Ishikawa (cell line): ENCODE data around the gene TRABD.

Source experiments
- CEBPB ChIP-seq: IDR thresholded peaks from 2 replicates; pipeline ENCODE4 v1.6.1; 2012
- CREB1 ChIP-seq: IDR thresholded peaks from 2 replicates; pipeline ENCODE4 v1.6.1; 2012; ENCODE audit warnings: low read depth
- EGR1 ChIP-seq: IDR thresholded peaks from 2 replicates; pipeline ENCODE4 v1.6.1; 2012
- EP300 ChIP-seq: IDR thresholded peaks from 2 replicates; pipeline ENCODE4 v1.6.1; 2012; ENCODE audit warnings: borderline replicate concordance
- FOXM1 ChIP-seq: IDR thresholded peaks from 2 replicates; pipeline ENCODE4 v1.6.1; 2012; ENCODE audit warnings: low read depth, borderline replicate concordance
- MAX ChIP-seq: IDR thresholded peaks from 2 replicates; pipeline ENCODE4 v1.6.1; 2012
- NFIC ChIP-seq: IDR thresholded peaks from 2 replicates; pipeline ENCODE4 v1.6.1; 2012
- RAD21 ChIP-seq: IDR thresholded peaks from 2 replicates; pipeline ENCODE4 v1.6.1; 2012; ENCODE audit warnings: low read depth
- REST ChIP-seq: IDR thresholded peaks from 2 replicates; pipeline ENCODE4 v1.6.1; 2012; ENCODE audit warnings: low read depth, mild to moderate bottlenecking
- TAF1 ChIP-seq: IDR thresholded peaks from 2 replicates; pipeline ENCODE4 v1.6.1; 2012; ENCODE audit warnings: low read depth, mild to moderate bottlenecking
- TCF12 ChIP-seq: IDR thresholded peaks from 2 replicates; pipeline ENCODE4 v1.6.1; 2012; ENCODE audit warnings: low read depth
- TEAD4 ChIP-seq: IDR thresholded peaks from 2 replicates; pipeline ENCODE4 v1.6.1; 2012
- YY1 ChIP-seq: IDR thresholded peaks from 2 replicates; pipeline ENCODE4 v1.6.1; 2012; ENCODE audit warnings: low read depth
- ZBTB7A ChIP-seq: IDR thresholded peaks from 2 replicates; pipeline ENCODE4 v1.6.1; 2012; ENCODE audit warnings: low read depth
- TF ChIP-seq, protein P1 (sequence below): IDR thresholded peaks from 2 replicates; pipeline ENCODE4 v1.6.1; 2012

The TRABD gene

DNA sequence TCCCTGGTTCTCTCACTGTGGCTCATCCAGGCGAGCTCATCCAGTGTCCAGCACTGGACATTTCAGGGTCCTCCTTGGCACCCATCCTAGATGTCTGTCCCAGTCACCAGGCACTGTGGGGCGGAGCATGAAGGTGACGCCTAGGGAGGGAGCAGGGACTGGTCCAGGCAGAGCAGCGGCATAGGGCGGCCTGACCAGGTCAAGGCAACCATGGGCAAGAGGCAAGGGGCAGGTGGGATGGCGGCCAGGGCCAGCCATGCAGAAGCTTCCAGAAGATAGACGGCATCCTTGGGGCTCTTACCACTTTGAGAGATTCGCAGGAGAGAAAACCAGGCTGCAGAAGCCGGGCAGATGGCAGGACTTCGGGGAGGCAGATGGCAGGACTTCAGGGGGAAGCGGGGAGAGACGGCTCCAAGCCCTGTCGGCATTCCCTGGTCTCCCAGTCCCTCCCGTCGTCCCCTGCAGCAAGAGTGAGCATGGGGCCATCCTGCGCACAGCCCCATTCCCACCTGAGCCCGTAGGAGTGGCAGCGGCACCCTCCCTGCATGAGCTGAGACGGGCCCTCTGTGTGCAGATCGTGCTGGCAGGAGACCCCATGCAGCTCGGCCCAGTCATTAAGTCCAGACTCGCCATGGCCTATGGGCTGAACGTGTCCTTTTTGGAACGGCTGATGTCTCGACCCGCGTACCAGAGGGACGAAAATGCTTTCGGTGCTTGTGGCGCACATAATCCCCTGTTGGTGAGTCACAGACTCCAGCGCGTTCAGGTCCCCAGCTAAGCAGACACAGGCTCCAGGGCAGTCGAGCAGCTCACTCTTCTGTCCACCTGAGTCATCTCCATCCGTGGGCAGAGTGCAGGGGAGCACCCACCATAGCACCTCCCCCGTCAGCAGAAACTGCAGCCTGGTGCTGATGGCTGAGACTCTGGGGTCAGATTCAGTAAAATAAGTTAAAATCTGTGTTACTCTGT, 35.3 kb upstream of the TRABD start:
- TF ChIP-seq MAX: no peak
- no peak for TF ChIP-seq EP300
- TF ChIP-seq FOXM1: no peak
- TF ChIP-seq CEBPB: no peak
- no peak for TF ChIP-seq EGR1
- no peak for TF ChIP-seq ZBTB7A
- TF ChIP-seq CREB1: no peak
- TF ChIP-seq NFIC: no peak
- no peak for TF ChIP-seq YY1
- TF ChIP-seq TEAD4: no peak
- TF ChIP-seq REST: no peak
- TF ChIP-seq TCF12: no peak
- TF ChIP-seq TAF1: no peak

- TF ChIP-seq TEAD4 (no peak), YY1 (no peak), CREB1 (no peak), TAF1 (no peak), EP300 (no peak), FOXM1 (no peak), ZBTB7A (no peak)
- TF ChIP-seq, protein P1, sequence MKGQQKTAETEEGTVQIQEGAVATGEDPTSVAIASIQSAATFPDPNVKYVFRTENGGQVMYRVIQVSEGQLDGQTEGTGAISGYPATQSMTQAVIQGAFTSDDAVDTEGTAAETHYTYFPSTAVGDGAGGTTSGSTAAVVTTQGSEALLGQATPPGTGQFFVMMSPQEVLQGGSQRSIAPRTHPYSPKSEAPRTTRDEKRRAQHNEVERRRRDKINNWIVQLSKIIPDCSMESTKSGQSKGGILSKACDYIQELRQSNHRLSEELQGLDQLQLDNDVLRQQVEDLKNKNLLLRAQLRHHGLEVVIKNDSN: peak; percentile 46
Measured at GRCh38 chr22:50151571-50152537, 33.9 kb upstream of the TRABD start.

DNA sequence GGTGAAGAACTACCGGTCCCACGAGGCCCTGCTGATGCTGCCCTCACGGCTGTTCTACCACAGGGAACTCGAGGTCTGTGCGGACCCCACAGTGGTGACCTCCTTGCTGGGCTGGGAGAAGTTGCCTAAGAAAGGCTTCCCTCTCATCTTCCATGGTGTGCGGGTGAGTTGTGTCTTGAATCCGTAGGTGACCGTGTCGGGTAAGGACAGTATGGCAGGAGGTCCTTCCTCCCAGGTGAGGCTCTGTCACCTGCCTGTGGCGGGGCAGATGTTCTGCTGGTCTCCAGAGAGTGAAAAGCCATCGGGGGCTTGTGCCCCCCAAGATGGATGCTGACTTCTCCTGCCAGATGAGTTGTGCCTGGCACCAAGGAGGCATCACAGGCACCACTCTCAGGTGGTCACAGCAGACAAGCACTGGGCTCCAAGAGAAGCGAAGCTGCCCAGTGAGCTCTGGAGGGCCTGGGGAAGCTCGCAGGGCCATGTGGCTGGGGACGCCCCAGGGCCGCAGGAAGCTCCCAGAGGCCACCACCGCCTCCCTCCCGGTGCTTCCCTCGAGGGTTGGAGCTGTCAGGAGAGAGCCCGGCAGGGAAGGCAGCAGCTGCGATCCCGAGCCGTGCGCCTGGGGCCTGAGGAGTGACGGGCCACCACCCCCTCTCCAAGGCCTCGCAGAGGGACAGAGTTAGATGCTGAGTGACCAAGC, 32.5 kb upstream of the TRABD start:
- no peak for TF ChIP-seq REST
- TF ChIP-seq ZBTB7A: no peak
- no peak for TF ChIP-seq TAF1
- no peak for TF ChIP-seq EP300
- no peak for TF ChIP-seq EGR1
- no peak for TF ChIP-seq MAX
- TF ChIP-seq TEAD4: no peak
- TF ChIP-seq, protein P1: no peak
- no peak for TF ChIP-seq RAD21
- no peak for TF ChIP-seq CEBPB

DNA sequence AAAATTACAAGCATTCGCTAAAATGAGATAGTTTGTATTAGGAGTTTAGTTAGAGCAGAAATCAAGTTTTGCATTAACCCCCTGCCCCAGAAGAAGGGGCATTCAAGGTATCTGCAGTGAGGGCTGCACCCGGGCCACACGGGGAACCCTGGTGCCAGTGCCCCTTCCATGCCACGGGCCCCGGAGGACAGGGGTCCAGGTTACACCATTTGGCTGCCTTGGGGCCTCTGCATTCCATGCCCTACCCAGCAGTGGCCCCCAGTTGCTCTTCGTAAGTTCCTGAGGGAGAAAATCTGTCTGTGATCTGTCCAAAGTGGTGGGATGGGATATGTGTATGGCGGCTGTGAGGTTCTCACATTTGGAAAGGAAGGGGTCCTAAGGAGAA, 32.0 kb upstream of the TRABD start:
- TF ChIP-seq ZBTB7A (no peak), TCF12 (no peak), FOXM1 (no peak), NFIC (no peak), CREB1 (no peak), CEBPB (no peak), RAD21 (no peak), REST (no peak), TEAD4 (no peak), EP300 (no peak), MAX (no peak), YY1 (no peak), EGR1 (no peak), TAF1 (no peak)
- TF ChIP-seq, protein P1: no peak
